MM.1S (cell line): ENCODE data around the gene ABCC11.

ENCODE experiments used
- DNase-seq: peaks from one replicate; pipeline ENCODE4 v3.0.0-alpha.2; 2015
- H2AFZ ChIP-seq: fragments of 300-600 bp; sonication (generic); 2 replicates; pipeline ENCODE4 v1.6.0; 2016; ENCODE audit warnings: antibody characterized with exemption, low read length
- H3F3A ChIP-seq: fragments of 300-600 bp; sonication (generic); 2 replicates; pipeline ENCODE4 v1.6.1; 2016; ENCODE audit warnings: mild to moderate bottlenecking, antibody characterized with exemption, low read length, moderate library complexity, mixed read lengths; ENCODE audit not compliant: insufficient read depth
- H3K27ac ChIP-seq: fragments of 300-600 bp; sonication (generic); 2 replicates; pipeline ENCODE4 v1.5.1; 2016; ENCODE audit warnings: mild to moderate bottlenecking, low read length
- H3K27me3 ChIP-seq: fragments of 300-600 bp; sonication (generic); replicated peaks from 2 replicates; pipeline ENCODE4 v1.6.0; 2016; ENCODE audit warnings: low read length; ENCODE audit not compliant: insufficient read depth
- H3K36me3 ChIP-seq: fragments of 300-600 bp; sonication (generic); replicated peaks from 2 replicates; pipeline ENCODE4 v1.6.1; 2016; ENCODE audit warnings: mild to moderate bottlenecking, low read length, mixed read lengths; ENCODE audit not compliant: insufficient read depth
- H3K4me1 ChIP-seq: fragments of 300-600 bp; sonication (generic); 2 replicates; pipeline ENCODE4 v1.6.1; 2016; ENCODE audit warnings: low read length, mixed read lengths
- H3K4me2 ChIP-seq: fragments of 300-600 bp; sonication (generic); 2 replicates; pipeline ENCODE4 v1.6.0; 2016; ENCODE audit warnings: low read depth, low read length
- H3K4me3 ChIP-seq: fragments of 300-600 bp; sonication (generic); 2 replicates; pipeline ENCODE4 v1.5.1; 2016; ENCODE audit warnings: low read length, mixed read lengths
- H3K79me2 ChIP-seq: fragments of 300-600 bp; sonication (generic); 2 replicates; pipeline ENCODE4 v1.6.1; 2016; ENCODE audit warnings: mixed run types, low read length, mixed read lengths
- H3K9ac ChIP-seq: fragments of 300-600 bp; sonication (generic); 2 replicates; pipeline ENCODE4 v1.6.1; 2016; ENCODE audit warnings: low read length, mixed read lengths
- H3K9me2 ChIP-seq: fragments of 300-600 bp; sonication (generic); replicated peaks from 2 replicates; pipeline ENCODE4 v1.6.1; 2016; ENCODE audit warnings: mild to moderate bottlenecking, low read length, mixed read lengths; ENCODE audit not compliant: insufficient read depth
- H3K9me3 ChIP-seq: fragments of 300-600 bp; sonication (generic); replicated peaks from 2 replicates; pipeline ENCODE4 v1.6.1; 2016; ENCODE audit warnings: mild to moderate bottlenecking, low read length, mixed read lengths; ENCODE audit not compliant: insufficient read depth
- H4K20me1 ChIP-seq: fragments of 300-600 bp; sonication (generic); 2 replicates; pipeline ENCODE4 v1.6.1; 2016; ENCODE audit warnings: mild to moderate bottlenecking, low read length, moderate library complexity, mixed read lengths; ENCODE audit not compliant: insufficient read depth
- EZH2 ChIP-seq: fragments of 300-600 bp; sonication (generic); optimal IDR thresholded peaks from 2 replicates; pipeline ENCODE3; 2017; ENCODE audit warnings: low read depth, mild to moderate bottlenecking, antibody characterized with exemption, low read length, mixed read lengths
- EZH2phosphoT487 ChIP-seq: fragments of 300-600 bp; sonication (generic); IDR thresholded peaks from 2 replicates; pipeline ENCODE4 v1.6.1; 2018; ENCODE audit warnings: antibody characterized with exemption, low read length
- TF ChIP-seq, protein P1 (sequence below): fragments of 300-600 bp; sonication (generic); IDR thresholded peaks from 2 replicates; pipeline ENCODE4 v1.5.1; 2016; ENCODE audit warnings: antibody characterized with exemption, low read length, mixed read lengths

ABCC11 gene

DNA sequence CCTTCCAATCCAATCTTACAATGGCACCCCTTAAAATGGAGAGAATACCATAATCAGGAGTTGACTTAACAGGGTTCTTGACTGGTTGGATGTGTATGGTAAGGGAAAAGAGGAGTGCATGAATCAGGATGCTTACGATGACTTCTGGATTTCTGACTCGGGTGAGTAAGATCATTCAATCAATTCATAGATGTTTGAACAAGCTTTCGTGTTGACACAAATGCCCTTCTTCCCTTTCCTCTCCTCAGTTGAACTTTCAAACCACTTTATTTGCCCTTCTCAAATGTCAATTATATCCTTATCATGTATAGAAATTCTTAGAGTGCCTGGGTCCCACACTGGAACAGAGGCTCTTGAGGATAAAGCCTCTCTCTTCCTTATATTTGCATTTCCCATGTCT is 117.4 kb downstream of the ABCC11 start:
- Histone ChIP-seq H3K4me1 (no peaks in the 10 kb centered on the region), H3K4me3 (no peak overlapping the region), H3K4me2 (no peak overlapping the region), H4K20me1 (no peaks in the 10 kb centered on the region), H3K9me3 (no peaks in the 10 kb centered on the region), H3K36me3 (no peaks in the 10 kb centered on the region), H3K9me2 (no peaks in the 10 kb centered on the region), H3K79me2 (no peaks in the 10 kb centered on the region), H2AFZ (no peak overlapping the region), H3K9ac (no peak overlapping the region), H3K27me3 (no peaks in the 10 kb centered on the region), H3F3A (no peaks in the 10 kb centered on the region), H3K27ac (no peak overlapping the region)
- DNase-seq = no peak
- TF ChIP-seq EZH2phosphoT487 = no peak
- no peak for TF ChIP-seq EZH2
- TF ChIP-seq, protein P1, sequence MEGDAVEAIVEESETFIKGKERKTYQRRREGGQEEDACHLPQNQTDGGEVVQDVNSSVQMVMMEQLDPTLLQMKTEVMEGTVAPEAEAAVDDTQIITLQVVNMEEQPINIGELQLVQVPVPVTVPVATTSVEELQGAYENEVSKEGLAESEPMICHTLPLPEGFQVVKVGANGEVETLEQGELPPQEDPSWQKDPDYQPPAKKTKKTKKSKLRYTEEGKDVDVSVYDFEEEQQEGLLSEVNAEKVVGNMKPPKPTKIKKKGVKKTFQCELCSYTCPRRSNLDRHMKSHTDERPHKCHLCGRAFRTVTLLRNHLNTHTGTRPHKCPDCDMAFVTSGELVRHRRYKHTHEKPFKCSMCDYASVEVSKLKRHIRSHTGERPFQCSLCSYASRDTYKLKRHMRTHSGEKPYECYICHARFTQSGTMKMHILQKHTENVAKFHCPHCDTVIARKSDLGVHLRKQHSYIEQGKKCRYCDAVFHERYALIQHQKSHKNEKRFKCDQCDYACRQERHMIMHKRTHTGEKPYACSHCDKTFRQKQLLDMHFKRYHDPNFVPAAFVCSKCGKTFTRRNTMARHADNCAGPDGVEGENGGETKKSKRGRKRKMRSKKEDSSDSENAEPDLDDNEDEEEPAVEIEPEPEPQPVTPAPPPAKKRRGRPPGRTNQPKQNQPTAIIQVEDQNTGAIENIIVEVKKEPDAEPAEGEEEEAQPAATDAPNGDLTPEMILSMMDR = no peak

DNA sequence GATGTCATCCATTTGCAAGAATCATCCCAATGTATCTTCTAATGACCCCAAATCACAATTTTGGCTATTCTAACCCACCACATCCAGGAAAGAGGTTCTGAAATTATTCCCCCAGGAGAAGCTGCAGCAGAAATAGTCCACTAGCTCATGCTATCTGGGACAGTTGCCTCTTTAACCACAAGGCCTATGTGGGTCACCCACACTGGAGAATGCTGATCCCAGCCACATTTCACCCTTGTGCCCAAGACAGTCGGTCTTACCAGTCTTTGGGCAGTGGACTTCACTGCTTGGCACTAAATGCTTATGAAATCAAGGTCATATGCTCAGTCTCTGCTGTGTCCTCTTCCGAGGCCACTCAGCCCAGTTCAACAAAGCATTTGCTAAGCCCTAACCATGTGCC is 118.6 kb downstream of the ABCC11 start:
- no peaks in the 10 kb centered on the region for H3F3A ChIP-seq
- H3K9me2 ChIP-seq = no peaks in the 10 kb centered on the region
- DNase-seq = no peak
- H3K9ac ChIP-seq = no peak overlapping the region
- H2AFZ ChIP-seq = no peak overlapping the region
- no peaks in the 10 kb centered on the region for H3K36me3 ChIP-seq
- no peaks in the 10 kb centered on the region for H3K9me3 ChIP-seq
- H3K4me3 ChIP-seq = no peak overlapping the region
- H3K4me2 ChIP-seq = no peak overlapping the region
- H3K79me2 ChIP-seq = no peaks in the 10 kb centered on the region
- no peaks in the 10 kb centered on the region for H3K4me1 ChIP-seq
- no peak overlapping the region for H3K27ac ChIP-seq
- H3K27me3 ChIP-seq = no peaks in the 10 kb centered on the region
- no peaks in the 10 kb centered on the region for H4K20me1 ChIP-seq
- TF ChIP-seq, protein P1 = no peak
- TF ChIP-seq EZH2 = no peak
- no peak for TF ChIP-seq EZH2phosphoT487

DNA sequence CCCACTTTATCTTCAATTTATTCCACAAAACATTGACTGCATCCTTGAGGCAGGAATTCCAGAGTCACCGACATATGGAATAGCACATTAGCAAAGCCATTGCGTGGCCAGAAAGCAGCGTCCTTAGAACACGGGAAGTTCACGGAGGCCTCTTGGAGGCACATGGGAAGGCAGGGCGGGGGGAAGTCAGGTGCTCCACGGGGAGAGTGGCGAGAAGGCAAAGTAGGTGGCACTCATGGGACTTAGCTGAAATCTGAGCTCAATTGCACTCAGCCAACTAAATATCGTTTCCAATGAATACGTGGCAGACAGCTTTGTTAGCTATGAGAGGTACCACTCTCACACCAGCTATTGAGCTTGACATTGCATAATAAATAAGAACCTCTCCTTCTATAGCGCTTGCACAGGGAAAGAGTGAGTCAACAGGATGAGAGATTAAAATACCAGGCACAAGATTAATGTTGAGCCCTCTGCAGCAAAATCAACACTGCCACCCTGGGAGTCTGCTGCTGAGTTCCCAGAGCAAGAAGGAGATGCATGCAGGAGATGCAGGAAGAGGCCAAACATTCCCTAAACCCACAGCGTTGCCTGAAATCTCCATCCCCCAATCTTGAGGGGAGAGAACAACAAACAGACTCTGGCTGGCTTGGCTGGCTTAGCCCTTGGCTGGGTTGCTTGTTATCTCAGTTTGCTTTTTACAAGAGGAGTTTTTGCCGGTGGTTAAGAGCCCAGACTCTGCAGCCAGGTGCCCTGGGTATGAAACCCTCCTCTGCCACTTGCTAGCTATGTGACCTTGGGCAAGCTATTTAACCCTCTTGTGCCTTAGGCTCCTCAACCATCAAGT is 120.3 kb downstream of the ABCC11 start:
- Histone ChIP-seq H3F3A (no peaks in the 10 kb centered on the region), H3K27me3 (no peaks in the 10 kb centered on the region), H3K9me2 (no peaks in the 10 kb centered on the region), H4K20me1 (no peaks in the 10 kb centered on the region), H3K79me2 (no peaks in the 10 kb centered on the region), H3K27ac (no peak overlapping the region), H3K4me2 (no peak overlapping the region), H3K36me3 (no peaks in the 10 kb centered on the region), H3K9ac (no peak overlapping the region), H3K4me3 (no peak overlapping the region), H3K4me1 (no peaks in the 10 kb centered on the region), H3K9me3 (no peaks in the 10 kb centered on the region), H2AFZ (no peak overlapping the region)
- TF ChIP-seq, protein P1 = no peak
- no peak for TF ChIP-seq EZH2
- no peak for TF ChIP-seq EZH2phosphoT487
- no peak for DNase-seq
